Activated CD4-positive, alpha-beta T cell treated with anti-CD3 and anti-CD28 coated beads for 1 hour (primary cell): Measurements from ENCODE around the gene YTHDF1.

ENCODE experiments used
- DNase-seq: peaks from one replicate; pipeline ENCODE4 v3.0.0-alpha.2; 2020

The YTHDF1 gene

GRCh38 chr20:63183422-63184146 lies 32.3 kb downstream of the YTHDF1 start:
- peak; percentile 34 for DNase-seq

- DNase-seq = no peak
Observed at GRCh38 chr20:63182946-63183415, 33.0 kb downstream of the YTHDF1 start.

- DNase-seq = no peak
Observed at GRCh38 chr20:63182425-63182824, 33.5 kb downstream of the YTHDF1 start.

GRCh38 chr20:63181226-63181625 lies 34.7 kb downstream of the YTHDF1 start:
- no peak for DNase-seq

- DNase-seq = no peak
Observed at GRCh38 chr20:63180569-63181185, 35.3 kb downstream of the YTHDF1 start.

- no peak for DNase-seq
Observed at GRCh38 chr20:63179687-63180568, 36.0 kb downstream of the YTHDF1 start.

- DNase-seq = peak; percentile 60
Observed at GRCh38 chr20:63178889-63179686, 36.8 kb downstream of the YTHDF1 start.

GRCh38 chr20:63178446-63178820 lies 37.5 kb downstream of the YTHDF1 start:
- no peak for DNase-seq

- no peak for DNase-seq
Observed at GRCh38 chr20:63177785-63178445, 38.0 kb downstream of the YTHDF1 start.

GRCh38 chr20:63177134-63177784 lies 38.7 kb downstream of the YTHDF1 start:
- DNase-seq = no peak

- no peak for DNase-seq
Observed at GRCh38 chr20:63176427-63177133, 39.4 kb downstream of the YTHDF1 start.

GRCh38 chr20:63176034-63176426 lies 39.9 kb downstream of the YTHDF1 start:
- no peak for DNase-seq

GRCh38 chr20:63175038-63175895 lies 40.7 kb downstream of the YTHDF1 start:
- DNase-seq = no peak

GRCh38 chr20:63174309-63175037 lies 41.5 kb downstream of the YTHDF1 start:
- no peak for DNase-seq

- no peak for DNase-seq
Observed at GRCh38 chr20:63173552-63174191, 42.3 kb downstream of the YTHDF1 start.

GRCh38 chr20:63172726-63173125 lies 43.2 kb downstream of the YTHDF1 start:
- DNase-seq = no peak

GRCh38 chr20:63171991-63172390 lies 43.9 kb downstream of the YTHDF1 start:
- no peak for DNase-seq

- DNase-seq = no peak
Observed at GRCh38 chr20:63169681-63170080, 46.2 kb downstream of the YTHDF1 start.

- no peak for DNase-seq
Observed at GRCh38 chr20:63168861-63169260, 47.1 kb downstream of the YTHDF1 start.
